Measurements from ENCODE around the gene SLC4A5.
"Not testable (repeated sequence)": the region's sequence is repeated elsewhere in the genome, so short reads cannot be mapped to it uniquely, and the experiment has no call there.

The SLC4A5 gene

GRCh38 chr2:74364533-74365505, 21.6 kb upstream of the SLC4A5 start:
- DNase-seq = no peak

- no peak for DNase-seq
Measured at GRCh38 chr2:74361327-74361726, 18.1 kb upstream of the SLC4A5 start.

- DNase-seq = no peak
Measured at GRCh38 chr2:74357627-74358026, 14.4 kb upstream of the SLC4A5 start.

GRCh38 chr2:74349889-74350288, 6.7 kb upstream of the SLC4A5 start:
- DNase-seq = no peak

- DNase-seq = no peak
Measured at GRCh38 chr2:74347742-74348141, 4.5 kb upstream of the SLC4A5 start.

GRCh38 chr2:74347303-74347702, 4.1 kb upstream of the SLC4A5 start:
- no peak for DNase-seq

GRCh38 chr2:74345272-74345943, 2.2 kb upstream of the SLC4A5 start:
- DNase-seq = no peak

GRCh38 chr2:74336227-74336626, 7.0 kb downstream of the SLC4A5 start:
- not testable (repeated sequence) for DNase-seq

GRCh38 chr2:74334931-74335333, 8.3 kb downstream of the SLC4A5 start:
- DNase-seq = peak; percentile 78

- no peak for DNase-seq
Measured at GRCh38 chr2:74333896-74334586, 9.2 kb downstream of the SLC4A5 start.

GRCh38 chr2:74333175-74333574, 10.0 kb downstream of the SLC4A5 start:
- peak; percentile 23 for DNase-seq

- DNase-seq = no peak
Measured at GRCh38 chr2:74332550-74333174, 10.6 kb downstream of the SLC4A5 start.

GRCh38 chr2:74328573-74328972, 14.6 kb downstream of the SLC4A5 start:
- DNase-seq = no peak

- DNase-seq = no peak
Measured at GRCh38 chr2:74328074-74328473, 15.1 kb downstream of the SLC4A5 start.

- no peak for DNase-seq
Measured at GRCh38 chr2:74327627-74328026, 15.6 kb downstream of the SLC4A5 start.

GRCh38 chr2:74327199-74327598, 16.0 kb downstream of the SLC4A5 start:
- DNase-seq = no peak

- DNase-seq = no peak
Measured at GRCh38 chr2:74325815-74326214, 17.4 kb downstream of the SLC4A5 start.

GRCh38 chr2:74321737-74322136, 21.5 kb downstream of the SLC4A5 start:
- DNase-seq = no peak

- DNase-seq = no peak
Measured at GRCh38 chr2:74317701-74318100, 25.5 kb downstream of the SLC4A5 start.

GRCh38 chr2:74316627-74317295, 26.5 kb downstream of the SLC4A5 start:
- no peak for DNase-seq

- DNase-seq = no peak
Measured at GRCh38 chr2:74314107-74314506, 29.1 kb downstream of the SLC4A5 start.

GRCh38 chr2:74313497-74313896, 29.7 kb downstream of the SLC4A5 start:
- no peak for DNase-seq
